KOPT-K1 (cell line): ENCODE results near the gene CORO6.

Experiments
- H3K27ac ChIP-seq: fragments of 200-600 bp; sonication (generic); 2 replicates; pipeline ENCODE4 v1.5.1; 2016; ENCODE audit warnings: antibody characterized with exemption, mild to moderate bottlenecking, low read depth, low read length; ENCODE audit not compliant: poor library complexity, severe bottlenecking
- H3K36me3 ChIP-seq: fragments of 200-600 bp; sonication (generic); 2 replicates; pipeline ENCODE4 v1.5.1; 2017; ENCODE audit warnings: antibody characterized with exemption, mild to moderate bottlenecking, low read length, moderate library complexity; ENCODE audit not compliant: insufficient read depth
- H3K9me3 ChIP-seq: fragments of 200-600 bp; sonication (generic); 2 replicates; pipeline ENCODE4 v1.5.1; 2017; ENCODE audit warnings: antibody characterized with exemption, low read length, mild to moderate bottlenecking; ENCODE audit not compliant: insufficient read depth, poor library complexity, severe bottlenecking

Gene CORO6

GRCh38 chr17:29620779-29621500, 1.8 kb downstream of the CORO6 start:
- Histone ChIP-seq H3K27ac (no peak overlapping the region), H3K9me3 (no peaks in the 10 kb centered on the region), H3K36me3 (peaks cover 6% of the 10 kb centered on the region; the same call in 1 of the 2 replicates)

- H3K27ac ChIP-seq = no peak overlapping the region
- H3K9me3 ChIP-seq = no peaks in the 10 kb centered on the region
- no peaks in the 10 kb centered on the region; the same call in 1 of the 2 replicates for H3K36me3 ChIP-seq
Measured at GRCh38 chr17:29620271-29620670, 2.4 kb downstream of the CORO6 start.

- no peaks in the 10 kb centered on the region for H3K9me3 ChIP-seq
- no peak overlapping the region for H3K27ac ChIP-seq
- H3K36me3 ChIP-seq = no peaks in the 10 kb centered on the region
Measured at GRCh38 chr17:29619251-29619650, 3.5 kb downstream of the CORO6 start.

GRCh38 chr17:29618272-29619065, 4.2 kb downstream of the CORO6 start:
- no peaks in the 10 kb centered on the region for H3K9me3 ChIP-seq
- no peaks in the 10 kb centered on the region for H3K36me3 ChIP-seq
- no peak overlapping the region for H3K27ac ChIP-seq

- Histone ChIP-seq H3K9me3 (no peaks in the 10 kb centered on the region), H3K36me3 (no peaks in the 10 kb centered on the region), H3K27ac (peak overlapping the region; percentile 46)
Measured at GRCh38 chr17:29617481-29618271, 5.0 kb downstream of the CORO6 start.

- no peaks in the 10 kb centered on the region for H3K9me3 ChIP-seq
- peak overlapping the region; percentile 46 for H3K27ac ChIP-seq
- H3K36me3 ChIP-seq = no peaks in the 10 kb centered on the region
Measured at GRCh38 chr17:29617125-29617480, 5.6 kb downstream of the CORO6 start.

GRCh38 chr17:29616300-29617048, 6.2 kb downstream of the CORO6 start:
- Histone ChIP-seq H3K27ac (no peak overlapping the region), H3K36me3 (no peaks in the 10 kb centered on the region), H3K9me3 (no peaks in the 10 kb centered on the region)

- no peak overlapping the region for H3K27ac ChIP-seq
- no peaks in the 10 kb centered on the region for H3K9me3 ChIP-seq
- no peaks in the 10 kb centered on the region for H3K36me3 ChIP-seq
Measured at GRCh38 chr17:29615492-29616299, 7.0 kb downstream of the CORO6 start.

GRCh38 chr17:29615048-29615385, 7.7 kb downstream of the CORO6 start:
- no peaks in the 10 kb centered on the region for H3K9me3 ChIP-seq
- no peak overlapping the region for H3K27ac ChIP-seq
- H3K36me3 ChIP-seq = no peaks in the 10 kb centered on the region

GRCh38 chr17:29614349-29615047, 8.2 kb downstream of the CORO6 start:
- Histone ChIP-seq H3K9me3 (no peaks in the 10 kb centered on the region), H3K27ac (no peak overlapping the region), H3K36me3 (no peaks in the 10 kb centered on the region)

GRCh38 chr17:29613856-29614255, 8.9 kb downstream of the CORO6 start:
- Histone ChIP-seq H3K36me3 (no peaks in the 10 kb centered on the region), H3K9me3 (no peaks in the 10 kb centered on the region), H3K27ac (no peak overlapping the region)

- H3K27ac ChIP-seq = no peak overlapping the region
- H3K9me3 ChIP-seq = no peaks in the 10 kb centered on the region
- no peaks in the 10 kb centered on the region for H3K36me3 ChIP-seq
Measured at GRCh38 chr17:29613352-29613837, 9.3 kb downstream of the CORO6 start.

- Histone ChIP-seq H3K9me3 (no peaks in the 10 kb centered on the region), H3K27ac (no peak overlapping the region), H3K36me3 (no peaks in the 10 kb centered on the region)
Measured at GRCh38 chr17:29612404-29613280, 10.1 kb downstream of the CORO6 start.
